Diencephalon (tissue), 1 donor: ENCODE data around the gene MT1E. TPM values are rescaled to one million over a fixed set of nuclear protein-coding genes. Genes with fewer than 3 reads are reported as not detected.

ENCODE experiments used
- total RNA-seq: library from RNA; depleted of rRNA; stranded (reverse); fragments of >200 nt; gene quantifications from one replicate; pipeline ENCODE4 v1.2.3, GENCODE V29; 2014

Gene MT1E
- total RNA-seq: 9.9 TPM

GRCh38 chr16:56625140-56625942, at the start of gene MT1E:
Gene MT1E (plus strand): TSS chr16:56625781. CDS start chr16:56625852, 71 bp downstream.

GRCh38 chr16:56589141-56590039, 36.2 kb upstream of the MT1E start, which contains the start of gene MT3:
Gene MT3 (plus strand): TSS chr16:56589528. CDS start chr16:56589591, 63 bp downstream.

DNA sequence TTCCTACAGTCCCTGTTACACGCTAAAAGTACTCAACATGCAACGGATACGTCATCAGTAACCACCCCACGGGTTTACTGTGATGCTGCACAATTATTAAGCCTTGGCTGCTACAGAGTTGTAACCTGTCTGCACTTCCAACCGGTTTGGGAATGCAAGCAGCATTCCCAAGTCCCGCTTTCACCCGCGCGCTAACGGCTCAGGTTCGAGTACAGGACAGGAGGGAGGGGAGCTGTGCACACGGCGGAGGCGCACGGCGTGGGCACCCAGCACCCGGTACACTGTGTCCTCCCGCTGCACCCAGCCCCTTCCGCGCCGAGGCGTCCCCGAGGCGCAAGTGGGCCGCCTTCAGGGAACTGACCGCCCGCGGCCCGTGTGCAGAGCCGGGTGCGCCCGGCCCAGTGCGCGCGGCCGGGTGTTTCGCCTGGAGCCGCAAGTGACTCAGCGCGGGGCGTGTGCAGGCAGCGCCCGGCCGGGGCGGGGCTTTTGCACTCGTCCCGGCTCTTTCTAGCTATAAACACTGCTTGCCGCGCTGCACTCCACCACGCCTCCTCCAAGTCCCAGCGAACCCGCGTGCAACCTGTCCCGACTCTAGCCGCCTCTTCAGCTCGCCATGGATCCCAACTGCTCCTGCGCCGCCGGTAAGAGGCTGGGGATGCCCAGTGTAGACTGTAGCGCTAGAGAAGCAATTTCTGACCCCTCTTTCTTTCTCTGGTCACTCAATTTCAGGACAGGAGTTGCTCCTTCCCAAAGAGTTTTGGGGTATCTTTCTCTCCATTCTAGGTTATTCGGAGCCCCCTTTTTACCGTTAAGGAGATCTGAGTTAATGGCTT, 17.3 kb upstream of the MT1E start, which contains the start of gene MT2A:
MT2A (plus strand) TSS at position 542 of the 833 bp plus-strand sequence; CDS start at position 614, 72 bp downstream.

GRCh38 chr16:56632156-56632847, 6.7 kb downstream of the MT1E start, which contains the start of gene MT1M:
Gene MT1M (plus strand): TSS chr16:56632659. CDS start chr16:56632732, 73 bp downstream.

GRCh38 chr16:56637814-56638750, 12.5 kb downstream of the MT1E start, which contains the start of gene MT1A:
Gene MT1A (plus strand): TSS chr16:56638666. CDS start chr16:56638739, 73 bp downstream.

DNA sequence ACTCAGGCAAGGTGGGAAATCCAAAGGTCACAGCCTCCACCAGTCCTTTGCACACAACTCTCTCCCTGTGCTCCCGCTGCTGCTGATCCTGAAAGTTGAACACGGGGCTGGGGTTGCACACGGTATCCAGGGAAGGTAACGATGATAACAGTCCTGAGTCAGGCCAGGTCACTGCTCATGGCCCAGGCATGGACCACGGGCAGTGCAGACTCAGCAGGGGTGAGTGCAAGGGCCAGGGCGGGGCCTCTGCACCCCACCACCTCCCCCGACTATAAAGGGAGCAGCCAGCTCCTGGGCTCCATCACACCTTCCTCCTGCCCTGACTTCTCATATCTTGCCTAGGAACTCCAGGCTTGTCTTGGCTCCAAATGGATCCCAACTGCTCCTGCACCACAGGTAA, 26.0 kb downstream of the MT1E start, which contains the start of gene MT1B:
MT1B (plus strand) TSS at position 301 of the 400 bp plus-strand sequence; CDS start at position 369, 68 bp downstream.

GRCh38 chr16:56657555-56658326, 32.2 kb downstream of the MT1E start, which contains the start of gene MT1F:
Gene MT1F (plus strand): TSS chr16:56657959. CDS start chr16:56658059, 100 bp downstream.

DNA sequence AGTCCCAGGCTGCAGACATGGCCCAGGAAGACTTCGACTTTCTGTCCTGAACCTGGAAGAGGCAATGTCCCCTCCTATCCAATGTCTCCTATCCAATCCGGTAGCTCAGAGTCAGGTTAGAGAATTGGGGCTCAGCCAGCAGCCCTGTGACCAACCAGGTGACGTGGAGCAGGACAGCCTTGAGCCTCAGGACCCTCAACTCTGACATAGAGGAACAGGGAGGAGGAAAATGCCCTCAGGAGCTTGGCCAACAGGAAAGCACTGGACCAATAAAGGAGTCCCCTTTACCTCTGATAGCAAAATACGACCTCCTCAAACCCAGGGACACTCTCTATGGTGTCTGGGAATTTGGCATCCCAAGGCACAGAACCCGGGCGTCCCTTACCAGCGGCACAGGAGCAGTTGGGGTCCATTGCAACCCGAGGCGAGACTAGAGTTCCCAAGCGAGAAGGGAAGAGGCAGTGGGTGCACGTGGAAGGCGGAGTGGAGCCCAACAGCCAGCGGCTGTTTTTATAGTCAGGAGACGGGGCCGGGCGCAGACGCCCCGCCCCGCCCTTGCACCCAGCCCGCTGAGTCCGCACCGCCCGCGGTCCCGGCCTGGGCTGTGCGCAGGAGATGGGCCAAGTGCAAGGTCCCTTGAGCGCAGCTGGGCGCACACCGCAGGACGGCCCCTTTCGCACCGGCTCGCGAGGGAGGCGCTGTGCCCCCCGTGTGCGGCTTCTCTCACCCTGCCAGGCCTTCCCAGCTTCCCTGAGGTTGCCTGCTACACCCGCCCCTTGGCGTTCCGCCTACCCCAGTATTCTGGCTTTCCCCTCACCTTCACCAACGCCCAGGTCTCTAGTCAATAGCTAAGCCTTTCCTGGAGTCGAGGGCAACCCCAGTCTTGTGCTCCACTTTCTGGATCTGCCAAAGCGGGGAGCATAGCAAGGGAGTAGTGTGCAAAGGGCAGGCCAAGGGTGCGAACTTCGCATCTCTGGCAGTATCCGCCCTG, 42.3 kb downstream of the MT1E start, which contains the start of gene MT1G:
MT1G (minus strand) TSS at position 485 of the 991 bp plus-strand sequence; CDS start at position 413, 72 bp downstream.

GRCh38 chr16:56669005-56669839, 43.6 kb downstream of the MT1E start, which contains the start of gene MT1H:
Gene MT1H (plus strand): TSS chr16:56669814. CDS start chr16:56669885, 71 bp downstream.

Other genes starting within 250 kb of the MT1E start
- 244 TPM for gene AMFR, start 200.2 kb upstream of the MT1E start, total RNA-seq
- gene NUDT21, start 174.4 kb upstream of the MT1E start, total RNA-seq: 225 TPM
- 25.4 TPM for gene OGFOD1, start 174.2 kb upstream of the MT1E start, total RNA-seq
- 126 TPM for gene BBS2, start 105.8 kb upstream of the MT1E start, total RNA-seq
- gene MT4, start 60.7 kb upstream of the MT1E start, total RNA-seq: not detected
- 51.7 TPM for gene MT3, start 36.3 kb upstream of the MT1E start, total RNA-seq
- gene MT2A, start 17.2 kb upstream of the MT1E start, total RNA-seq: 5.1 TPM
- gene MT1M, start 6.9 kb downstream of the MT1E start, total RNA-seq: 1.4 TPM
- not detected for gene MT1A, start 12.9 kb downstream of the MT1E start, total RNA-seq
- gene MT1B, start 26.1 kb downstream of the MT1E start, total RNA-seq: not detected
- gene MT1F, start 32.2 kb downstream of the MT1E start, total RNA-seq: 1.8 TPM
- gene MT1G, start 42.3 kb downstream of the MT1E start, total RNA-seq: not detected
- not detected for gene MT1H, start 44.0 kb downstream of the MT1E start, total RNA-seq
- 14.3 TPM for gene MT1X, start 56.7 kb downstream of the MT1E start, total RNA-seq
- 140 TPM for gene NUP93, start 104.3 kb downstream of the MT1E start, total RNA-seq
- gene SLC12A3, start 239.4 kb downstream of the MT1E start, total RNA-seq: not detected